H1 (cell line): ENCODE measurements around the gene MORC3. TPM values are rescaled to one million over a fixed set of nuclear protein-coding genes. Genes with fewer than 3 reads are reported as not detected.

Source experiments
- CTCF ChIA-PET: fragments of 300-600 bp; sonication (Branson Sonifier 250); formaldehyde crosslinking; loops from one replicate; lab custom pipeline; 2021; ENCODE audit not compliant: partially characterized antibody; lab: Charles Lee
- POLR2A ChIA-PET: fragments of 300-600 bp; sonication (Branson Sonifier 250); formaldehyde crosslinking; loops from one replicate; lab custom pipeline; 2021; ENCODE audit warnings: inconsistent platforms; ENCODE audit not compliant: partially characterized antibody; lab: Charles Lee
- DNase-seq, 2 experiments: peaks; one replicate each; pipeline versions ENCODE4 v3.0.0 to v3.0.0-alpha.2; 2010 to 2022; ENCODE audit warnings: low spot score in 2 of 2, low read depth in 1 of 2, mixed read lengths in 1 of 2
- FAIRE-seq: peaks from 2 replicates; lab custom pipeline; 2011; peaks lifted over from hg19 to GRCh38; lab: Jason Lieb, UNC
- H2AFZ ChIP-seq: 2 replicates; pipeline ENCODE4 v1.8.1; 2012; ENCODE audit warnings: low read length, inconsistent platforms
- H2AK5ac ChIP-seq: 2 replicates; pipeline ENCODE4 v1.6.1; 2013; ENCODE audit warnings: low read depth, low read length
- H2BK120ac ChIP-seq: replicated peaks from 2 replicates; pipeline ENCODE3; 2013; ENCODE audit warnings: low read depth, low read length, inconsistent platforms
- H2BK12ac ChIP-seq: 2 replicates; pipeline ENCODE4 v1.6.1; 2013; ENCODE audit warnings: low read depth, low read length
- H2BK15ac ChIP-seq: 2 replicates; pipeline ENCODE4 v1.6.1; 2013; ENCODE audit warnings: low read length
- H2BK20ac ChIP-seq: 2 replicates; pipeline ENCODE4 v1.6.1; 2013; ENCODE audit warnings: low read length
- H2BK5ac ChIP-seq: 2 replicates; pipeline ENCODE4 v1.6.1; 2013; ENCODE audit warnings: low read depth, low read length
- H3K14ac ChIP-seq: 2 replicates; pipeline ENCODE4 v1.6.1; 2013; ENCODE audit warnings: inconsistent platforms; ENCODE audit not compliant: insufficient read length
- H3K18ac ChIP-seq: 2 replicates; pipeline ENCODE4 v1.6.1; 2013; ENCODE audit warnings: low read length; ENCODE audit errors: extremely low read depth
- H3K23ac ChIP-seq: 2 replicates; pipeline ENCODE4 v1.6.1; 2013; ENCODE audit warnings: inconsistent platforms; ENCODE audit not compliant: insufficient read length
- H3K23me2 ChIP-seq: 2 replicates; pipeline ENCODE4 v1.6.1; 2013; ENCODE audit warnings: low read depth, low read length
- H3K27ac ChIP-seq: 2 replicates; pipeline ENCODE4 v1.6.1; 2011; ENCODE audit warnings: low read depth, low read length, inconsistent platforms
- H3K27me3 ChIP-seq, 4 experiments: replicated peaks in 1 of 4; 1 replicate in 1 of 4; 2 replicates in 3 of 4; pipeline versions ENCODE4 v1.6.1 to v1.8.1; 2011 to 2013; ENCODE audit warnings: low read length in 3 of 4, mild to moderate bottlenecking in 3 of 4, inconsistent platforms in 2 of 4, mixed read lengths in 2 of 4, moderate library complexity in 1 of 4; ENCODE audit not compliant: control insufficient read depth in 3 of 4, insufficient read depth in 3 of 4; ENCODE audit errors: extremely low read depth in 1 of 4
- H3K36me3 ChIP-seq, 4 experiments: 2 replicates each; pipeline versions ENCODE4 v1.6.1 to v1.8.1; 2011 to 2013; ENCODE audit warnings: mild to moderate bottlenecking in 4 of 4, low read length in 3 of 4, moderate library complexity in 2 of 4, control low read depth in 1 of 4, inconsistent platforms in 1 of 4; ENCODE audit not compliant: insufficient read depth in 4 of 4, control insufficient read depth in 2 of 4
- H3K4ac ChIP-seq: replicated peaks from 2 replicates; pipeline ENCODE3; 2013; ENCODE audit warnings: low read length, low read depth, mixed read lengths, inconsistent platforms; ENCODE audit not compliant: insufficient read length
- H3K4me1 ChIP-seq, 4 experiments: replicated peaks in 1 of 4; 1 replicate in 1 of 4; 2 replicates in 3 of 4; pipeline versions ENCODE4 v1.6.1 to v1.8.1; 2011 to 2013; ENCODE audit warnings: low read length in 3 of 4, inconsistent platforms in 2 of 4, mixed read lengths in 1 of 4; ENCODE audit not compliant: insufficient read depth in 4 of 4, control insufficient read depth in 3 of 4
- H3K4me2 ChIP-seq, 2 experiments: 2 replicates each; pipeline versions ENCODE4 v1.6.1 to v1.8.1; 2011 to 2013; ENCODE audit warnings: low read depth in 2 of 2, low read length in 2 of 2, control low read depth in 1 of 2, inconsistent platforms in 1 of 2, mild to moderate bottlenecking in 1 of 2; ENCODE audit not compliant: insufficient read depth in 1 of 2
- H3K4me3 ChIP-seq, 4 experiments: fragments of 200-600, 300-600 bp in 1 of 4; sonication (generic), shearing (Covaris generic), sonication (Bioruptor Twin) in 1 of 4; 2 replicates each; pipeline versions ENCODE4 v1.5.1 to v1.8.1; 2011 to 2016; ENCODE audit warnings: low read length in 4 of 4, low read depth in 3 of 4, control low read depth in 2 of 4, inconsistent platforms in 2 of 4, mild to moderate bottlenecking in 2 of 4, mixed read lengths in 1 of 4, moderate library complexity in 1 of 4; ENCODE audit not compliant: insufficient read depth in 2 of 4; ENCODE audit errors: extremely low read depth in 1 of 4
- H3K56ac ChIP-seq: replicated peaks from 2 replicates; pipeline ENCODE3; 2013; ENCODE audit warnings: low read depth, mild to moderate bottlenecking, mixed read lengths, low read length, inconsistent platforms; ENCODE audit not compliant: insufficient read length
- H3K79me1 ChIP-seq: 2 replicates; pipeline ENCODE4 v1.6.1; 2013; ENCODE audit warnings: low read depth, low read length, control low read depth
- H3K79me2 ChIP-seq, 2 experiments: 2 replicates each; pipeline versions ENCODE4 v1.6.1 to v1.8.1; 2012 to 2013; ENCODE audit warnings: low read length in 2 of 2, mild to moderate bottlenecking in 2 of 2, inconsistent platforms in 1 of 2; ENCODE audit not compliant: insufficient read depth in 2 of 2, control insufficient read depth in 1 of 2
- H3K9ac ChIP-seq, 4 experiments: replicated peaks in 1 of 4; 1 replicate in 1 of 4; 2 replicates in 3 of 4; pipeline versions ENCODE4 v1.6.1 to v1.8.1; 2011 to 2013; ENCODE audit warnings: low read depth in 3 of 4, low read length in 3 of 4, control low read depth in 2 of 4, mild to moderate bottlenecking in 2 of 4, moderate library complexity in 2 of 4, inconsistent platforms in 1 of 4; ENCODE audit errors: extremely low read depth in 1 of 4
- H3K9me3 ChIP-seq, 2 experiments: 2 replicates each; pipeline versions ENCODE4 v1.6.1 to v1.8.1; 2012 to 2013; ENCODE audit warnings: mild to moderate bottlenecking in 2 of 2, moderate library complexity in 2 of 2, control low read depth in 1 of 2, inconsistent platforms in 1 of 2, low read depth in 1 of 2, low read length in 1 of 2, mixed read lengths in 1 of 2; ENCODE audit not compliant: insufficient read depth in 2 of 2
- H4K20me1 ChIP-seq, 2 experiments: replicated peaks in 1 of 2; 2 replicates each; pipeline versions ENCODE3 to v1.8.1; 2011 to 2013; ENCODE audit warnings: inconsistent platforms in 2 of 2, low read length in 2 of 2, mild to moderate bottlenecking in 1 of 2; ENCODE audit not compliant: insufficient read depth in 2 of 2, control insufficient read depth in 1 of 2
- H4K5ac ChIP-seq: 2 replicates; pipeline ENCODE4 v1.6.1; 2013; ENCODE audit warnings: low read length, low read depth, mixed read lengths, inconsistent platforms; ENCODE audit not compliant: insufficient read length
- H4K8ac ChIP-seq: 2 replicates; pipeline ENCODE4 v1.8.0; 2013; ENCODE audit warnings: mild to moderate bottlenecking, moderate library complexity, low read length, inconsistent platforms; ENCODE audit not compliant: insufficient read depth; ENCODE audit errors: extremely low read depth
- H4K91ac ChIP-seq: replicated peaks from 2 replicates; pipeline ENCODE3; 2013; ENCODE audit warnings: low read length, mixed read lengths, inconsistent platforms; ENCODE audit not compliant: insufficient read length
- SP4 ChIP-seq: IDR thresholded peaks from 2 replicates; pipeline ENCODE4 v1.6.1; 2012; ENCODE audit warnings: low read length, inconsistent platforms
- WGBS, 2 experiments: shearing (Covaris generic) in 1 of 2; methylation state at CpG; one replicate each; pipeline versions ENCODE4 v1.1.6 to v1.1.7; 2013 to 2015; ENCODE audit warnings: low lambda C conversion rate in 2 of 2, mixed read lengths in 2 of 2, inconsistent platforms in 1 of 2, low coverage in 1 of 2, missing lambda C conversion rate in 1 of 2; ENCODE audit not compliant: insufficient replicate concordance in 2 of 2, insufficient coverage in 1 of 2, insufficient read length in 1 of 2; ENCODE audit errors: extremely low coverage in 1 of 2, missing lambda C conversion rate in 1 of 2; 5-methylcytosine and 5-hydroxymethylcytosine counted together
- polyA plus RNA-seq, 7 experiments: library from polyadenylated mRNA; depleted of rRNA in 3 of 7; stranded (reverse) in 5 of 7; unstranded in 2 of 7; fragments of >200 nt in 5 of 7; fragments of 200-250 nt in 2 of 7; gene quantifications; 1 replicate in 5 of 7; 2 replicates in 1 of 7; 4 replicates in 1 of 7; pipeline versions ENCODE4 v1.2.1 to v1.2.3, GENCODE V29; 2011 to 2013; ENCODE audit warnings: missing spikeins in 2 of 7, mixed read lengths in 2 of 7
- total RNA-seq: library from RNA; stranded (reverse); fragmentation: NEBNext Ultra II Directional; extraction: Animal tissue kit (Norgen Biotek cat#: 25700); gene quantifications from 2 replicates; pipeline ENCODE4 v1.2.1, GENCODE V29; 2021

MORC3 gene
- total and polyA plus RNA-seq, 2 of the 8 experiments (the other 6 are each of a cell fraction or from before 2014, with no cell fraction given) = 5.0 to 20.4 TPM

DNA sequence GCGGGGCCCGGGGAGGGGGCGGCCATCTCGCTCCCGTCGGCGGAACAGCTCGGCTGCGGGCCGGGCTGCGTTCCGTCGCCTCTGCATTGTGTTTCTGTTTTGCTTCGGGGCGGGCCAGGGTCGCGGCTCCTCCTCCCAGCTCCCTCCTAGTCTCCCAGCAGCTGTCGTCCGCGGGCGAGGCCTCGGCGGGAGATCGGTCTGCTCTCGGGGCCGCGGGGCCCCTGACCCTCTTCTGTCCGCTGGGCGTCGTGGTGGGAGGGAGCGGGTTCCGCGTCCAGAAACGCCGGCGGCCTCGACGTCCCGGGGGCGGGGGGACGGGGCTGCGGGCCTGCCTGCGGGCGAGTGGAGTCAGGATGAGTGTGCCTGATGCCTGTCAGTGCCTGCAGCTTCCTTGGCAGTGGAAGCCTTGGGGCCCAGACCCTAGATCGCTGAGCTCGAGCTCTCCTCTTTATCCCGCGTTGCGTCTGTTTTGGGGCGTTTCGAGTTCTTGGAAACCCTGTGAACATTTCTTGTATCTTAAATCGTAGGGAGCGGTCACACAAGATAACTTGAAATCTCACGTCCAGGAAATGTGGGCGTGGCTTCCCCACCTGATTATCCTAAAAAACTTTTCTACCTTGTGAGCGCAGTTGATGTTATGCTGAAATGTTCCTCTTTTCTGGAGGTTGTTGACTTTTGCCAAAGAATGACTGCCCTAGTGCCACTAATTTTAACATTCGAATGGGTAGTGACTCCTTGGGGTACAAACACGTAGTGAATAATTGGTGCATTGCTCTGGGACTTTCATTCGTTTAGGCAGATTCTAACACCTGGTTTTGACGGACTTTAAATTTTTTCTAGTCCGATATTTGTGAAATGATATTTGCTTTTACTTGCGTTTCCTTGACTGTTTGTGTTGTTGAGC is 676 bp downstream of the MORC3 start:
- Histone ChIP-seq H2BK5ac (0 out of 2 replicates have a peak overlapping the region, but pooled peaks have one; percentile 35), H3K27ac (peak overlapping the region; percentile 29; the same call in 1 of the 2 replicates), H2AK5ac (no peak overlapping the region), H3K36me3 (peaks cover 0 to 2% (median 0%) of the 10 kb centered on the region in 4 experiments; a peak in 1 of 8 replicates), H3K4me1 (peaks cover 0 to 7% (median 2%) of the 10 kb centered on the region in 4 experiments; a peak in 4 of 7 replicates), H3K4ac (no peak overlapping the region), H2AFZ (no peak overlapping the region), H3K9ac (peak overlapping the region; percentile 72 to 90 (median 80)), H2BK12ac (no peak overlapping the region), H3K14ac (no peak overlapping the region), H3K18ac (peak overlapping the region; percentile 83), H3K79me2 (peaks cover 44 to 51% of the 10 kb centered on the region in 2 experiments), H4K8ac (peak overlapping the region; percentile 93), H2BK20ac (no peak overlapping the region), H4K91ac (no peak overlapping the region), H3K23me2 (peaks cover 4% of the 10 kb centered on the region), H3K79me1 (no peaks in the 10 kb centered on the region), H4K20me1 (peaks cover 0 to 4% of the 10 kb centered on the region in 2 experiments), H3K9me3 (no peaks in the 10 kb centered on the region), H3K23ac (no peak overlapping the region), H3K4me3 (peak overlapping the region; percentile 77 to 97 (median 83)), H3K4me2 (peak overlapping the region; percentile 65 to 84), H4K5ac (no peak overlapping the region), H2BK120ac (no peak overlapping the region), H2BK15ac (no peak overlapping the region), H3K56ac (peak overlapping the region; percentile 30), H3K27me3 (no peaks in the 10 kb centered on the region)
- 2% methylated on average over 34 of the region's 62 CpGs; no CpG with 5 or more reads in 1 of the 2 experiments for WGBS, 2 experiments
- FAIRE-seq (no peak), DNase-seq (peak in 1 of 2 experiments; percentile 79)
- ChIA-PET CTCF (interaction anchor here (0.6 to 5.9 kb wide), 10 partner anchors 11 to 197 kb away, joined by 3 to 33 read pairs (median 3); no protein-coding TSS in a partner anchor), POLR2A (interaction anchor here (0.9 to 2.7 kb wide), 21 partner anchors 8 to 260 kb away, joined by 3 to 20 read pairs (median 4); no protein-coding TSS in a partner anchor)
- TF ChIP-seq SP4 = no peak
